ENCODE measurements around the gene PDE7B. TPM values are rescaled to one million over a fixed set of nuclear protein-coding genes. Genes with fewer than 3 reads are reported as not detected.
A peak's percentile ranks its signal among the peaks of the same experiment; 100 is the strongest.

The PDE7B gene
- total and polyA plus RNA-seq, 2 donors from 2014 or later, result 4.6 to 15.4 TPM

DNA sequence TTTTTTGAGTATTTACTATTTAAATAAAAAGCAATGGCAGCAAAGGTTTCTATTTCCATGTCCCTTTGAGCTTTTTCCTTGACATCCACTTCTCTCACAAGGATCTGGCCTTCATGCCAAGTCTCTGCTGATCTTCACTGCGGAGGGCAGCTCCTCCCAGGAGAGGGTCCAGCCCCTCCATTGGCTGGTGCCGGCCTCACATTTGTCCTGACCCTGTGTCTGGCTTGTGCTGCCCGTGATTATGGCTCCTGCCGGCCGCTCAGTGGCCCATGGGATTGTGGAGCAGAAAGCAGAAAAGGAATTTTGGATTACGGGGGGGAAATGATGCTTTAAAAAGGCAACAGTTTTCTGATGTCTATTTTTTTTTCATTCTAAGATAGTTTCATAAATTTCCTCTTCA lies 31.2 kb upstream of the PDE7B start:
- TF ChIP-seq CTCF (IDR thresholded peaks at IDR 0.05; ENCODE audit: borderline replicate concordance, extremely low read depth, insufficient read depth), result no peak
- Histone ChIP-seq H3K36me3 (ENCODE audit: control insufficient read depth in 2 of 3, insufficient read depth in 3 of 3, low read length in 3 of 3) (no peaks in the 10 kb centered on the region), H3K27me3 (ENCODE audit: control insufficient read depth, insufficient read depth, low read length) (no peaks in the 10 kb centered on the region), H3K27ac (ENCODE audit: low read depth in 2 of 2, low read length in 2 of 2) (no peak overlapping the region), H3K4me3 (ENCODE audit: low read length in 3 of 3) (no peak overlapping the region), H3K9me3 (ENCODE audit: control insufficient read depth in 2 of 3, insufficient read depth in 1 of 3, low read length in 3 of 3) (no peaks in the 10 kb centered on the region), H3K4me1 (ENCODE audit: control insufficient read depth in 2 of 3, insufficient read depth in 2 of 3, low read depth in 1 of 3, low read length in 3 of 3) (no peaks in the 10 kb centered on the region), H3K9ac (ENCODE audit: low read length in 3 of 3) (no peak overlapping the region)
- DNase-seq (peak in 1 of 5 donors; percentile 72), FAIRE-seq (no peak)
- intact Hi-C loops (cut with DNase I), result no loop called here

DNA sequence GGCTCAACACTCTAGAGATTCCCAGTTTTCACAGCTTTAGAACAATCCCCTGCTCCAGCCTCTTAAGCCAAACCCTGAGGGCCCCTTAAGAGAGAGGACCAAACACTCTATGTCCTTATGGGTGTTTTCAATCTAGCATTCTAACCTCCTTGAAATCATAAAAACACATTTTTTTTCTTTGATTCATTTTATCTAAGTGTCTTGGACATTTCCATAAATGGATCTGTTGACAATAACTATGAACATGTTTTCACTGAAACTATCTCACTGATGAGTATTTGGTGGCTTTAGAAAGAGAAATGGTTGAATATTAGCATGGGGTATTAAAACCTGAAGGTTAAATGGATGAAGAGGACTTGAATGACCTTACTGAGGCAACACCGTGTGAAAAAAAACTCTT lies 27.6 kb upstream of the PDE7B start:
- no peaks in the 10 kb centered on the region for H3K4me1 ChIP-seq (ENCODE audit: control insufficient read depth in 2 of 3, insufficient read depth in 2 of 3, low read depth in 1 of 3, low read length in 3 of 3)
- no peak for DNase-seq
- intact Hi-C loops (cut with DNase I), result no loop called here
- no peaks in the 10 kb centered on the region for H3K36me3 ChIP-seq (ENCODE audit: control insufficient read depth in 2 of 3, insufficient read depth in 3 of 3, low read length in 3 of 3)
- H3K27ac ChIP-seq (ENCODE audit: low read depth in 2 of 2, low read length in 2 of 2), result no peak overlapping the region
- no peak overlapping the region for H3K9ac ChIP-seq (ENCODE audit: low read length in 3 of 3)
- FAIRE-seq, result no peak
- no peaks in the 10 kb centered on the region for H3K27me3 ChIP-seq (ENCODE audit: control insufficient read depth, insufficient read depth, low read length)
- TF ChIP-seq CTCF (IDR thresholded peaks at IDR 0.05; ENCODE audit: borderline replicate concordance, extremely low read depth, insufficient read depth), result no peak
- H3K4me3 ChIP-seq (ENCODE audit: low read length in 3 of 3), result no peak overlapping the region
- no peaks in the 10 kb centered on the region for H3K9me3 ChIP-seq (ENCODE audit: control insufficient read depth in 2 of 3, insufficient read depth in 1 of 3, low read length in 3 of 3)

- FAIRE-seq (no peak), DNase-seq (no peak)
- H3K27me3 ChIP-seq (ENCODE audit: control insufficient read depth, insufficient read depth, low read length), result no peaks in the 10 kb centered on the region
- intact Hi-C loops (cut with DNase I), result no loop called here
- peaks cover 0 to 2% (median 0%) of the 10 kb centered on the region in 3 donors for H3K4me1 ChIP-seq (ENCODE audit: control insufficient read depth in 2 of 3, insufficient read depth in 2 of 3, low read depth in 1 of 3, low read length in 3 of 3)
- H3K4me3 ChIP-seq (ENCODE audit: low read length in 3 of 3), result no peak overlapping the region
- H3K9ac ChIP-seq (ENCODE audit: low read length in 3 of 3), result no peak overlapping the region
- H3K36me3 ChIP-seq (ENCODE audit: control insufficient read depth in 2 of 3, insufficient read depth in 3 of 3, low read length in 3 of 3), result no peaks in the 10 kb centered on the region
- H3K9me3 ChIP-seq (ENCODE audit: control insufficient read depth in 2 of 3, insufficient read depth in 1 of 3, low read length in 3 of 3), result no peaks in the 10 kb centered on the region
- H3K27ac ChIP-seq (ENCODE audit: low read depth in 2 of 2, low read length in 2 of 2), result no peak overlapping the region
- no peak for TF ChIP-seq CTCF (IDR thresholded peaks at IDR 0.05; ENCODE audit: borderline replicate concordance, extremely low read depth, insufficient read depth)
Measured at GRCh38 chr6:135826236-135826804, 25.2 kb upstream of the PDE7B start.

DNA sequence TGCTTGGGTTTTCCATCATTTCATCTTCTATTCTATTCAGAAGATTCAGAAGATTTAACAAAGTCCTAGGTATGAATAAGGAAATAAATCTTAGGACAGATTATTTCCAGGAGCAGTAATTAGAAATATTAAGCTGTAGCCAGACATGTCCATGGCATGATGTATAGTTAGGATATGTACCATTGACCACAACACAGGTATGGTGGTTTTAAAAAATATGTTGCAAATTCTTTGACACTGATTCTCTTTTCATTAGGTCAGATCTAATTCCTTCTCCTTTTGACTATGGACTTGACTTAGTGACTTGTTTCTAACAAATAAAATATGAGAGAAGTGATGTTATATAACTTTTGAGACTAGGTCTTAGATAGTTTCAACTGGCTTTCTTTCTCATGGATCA lies 23.5 kb upstream of the PDE7B start:
- no peak overlapping the region for H3K9ac ChIP-seq (ENCODE audit: low read length in 3 of 3)
- no peaks in the 10 kb centered on the region for H3K36me3 ChIP-seq (ENCODE audit: control insufficient read depth in 2 of 3, insufficient read depth in 3 of 3, low read length in 3 of 3)
- TF ChIP-seq CTCF (IDR thresholded peaks at IDR 0.05; ENCODE audit: borderline replicate concordance, extremely low read depth, insufficient read depth), result no peak
- intact Hi-C loops (cut with DNase I), result no loop called here
- H3K4me1 ChIP-seq (ENCODE audit: control insufficient read depth in 2 of 3, insufficient read depth in 2 of 3, low read depth in 1 of 3, low read length in 3 of 3), result peaks cover 0 to 2% (median 0%) of the 10 kb centered on the region in 3 donors
- no peak overlapping the region for H3K4me3 ChIP-seq (ENCODE audit: low read length in 3 of 3)
- no peaks in the 10 kb centered on the region for H3K27me3 ChIP-seq (ENCODE audit: control insufficient read depth, insufficient read depth, low read length)
- DNase-seq (no peak), FAIRE-seq (no peak)
- no peak overlapping the region for H3K27ac ChIP-seq (ENCODE audit: low read depth in 2 of 2, low read length in 2 of 2)
- H3K9me3 ChIP-seq (ENCODE audit: control insufficient read depth in 2 of 3, insufficient read depth in 1 of 3, low read length in 3 of 3), result no peaks in the 10 kb centered on the region

All from kidney (tissue), 14 donors.